Large intestine (tissue), 3 donors: Measurements from ENCODE around the gene FKRP. TPM values are rescaled to one million over a fixed set of nuclear protein-coding genes. Genes with fewer than 3 reads are reported as not detected.
"Not testable (repeated sequence)": the region's sequence is repeated elsewhere in the genome, so short reads cannot be mapped to it uniquely, and the experiment has no call there.

Experiments
- DNase-seq, 2 donors: peaks; one replicate each; pipeline versions ENCODE4 v3.0.0 to v3.0.0-alpha.2; 2013
- H3K27ac ChIP-seq: one replicate; pipeline ENCODE4 v1.5.1; 2013; ENCODE audit warnings: low read length
- H3K27me3 ChIP-seq: 2 replicates; pipeline ENCODE4 v1.6.1; 2013; ENCODE audit warnings: low read length; ENCODE audit not compliant: control insufficient read depth, insufficient read depth
- H3K36me3 ChIP-seq: 2 replicates; pipeline ENCODE4 v1.6.1; 2013; ENCODE audit warnings: low read length; ENCODE audit not compliant: control insufficient read depth, insufficient read depth
- H3K4me1 ChIP-seq: one replicate; pipeline ENCODE4 v1.6.1; 2013; ENCODE audit warnings: low read length; ENCODE audit not compliant: control insufficient read depth, insufficient read depth
- H3K4me3 ChIP-seq: one replicate; pipeline ENCODE4 v1.5.1; 2013; ENCODE audit warnings: low read length
- H3K9me3 ChIP-seq: one replicate; pipeline ENCODE4 v1.6.1; 2013; ENCODE audit warnings: mild to moderate bottlenecking, low read depth, low read length, moderate library complexity; ENCODE audit not compliant: control insufficient read depth
- WGBS: methylation state at CpG from one replicate; pipeline ENCODE4 v1.1.5; 2013; ENCODE audit warnings: low lambda C conversion rate; ENCODE audit not compliant: insufficient coverage; 5-methylcytosine and 5-hydroxymethylcytosine counted together
- polyA plus RNA-seq: library from polyadenylated mRNA; unstranded; fragments of 120-200 nt; gene quantifications from one replicate; pipeline ENCODE4 v1.2.1, GENCODE V29; 2013

The FKRP gene
- polyA plus RNA-seq, 1 donor = 17.4 TPM

- H3K27ac ChIP-seq = no peak overlapping the region
- WGBS = no CpG with 5 or more reads among the region's 7 CpGs
- DNase-seq = no peak
These were observed 14.0 kb downstream of the FKRP start for GRCh38 chr19:46759817-46760333.

GRCh38 chr19:46760363-46760762 is 14.5 kb downstream of the FKRP start:
- Histone ChIP-seq H3K4me3 (no peak overlapping the region), H3K9me3 (no peaks in the 10 kb centered on the region), H3K27me3 (no peaks in the 10 kb centered on the region), H3K27ac (no peak overlapping the region), H3K36me3 (peaks cover 9% of the 10 kb centered on the region), H3K4me1 (peaks cover 4% of the 10 kb centered on the region)
- DNase-seq = no peak
- no CpG with 5 or more reads among the region's 5 CpGs for WGBS

More at GRCh38 chr19:46759817-46760333, 14.0 kb downstream of the FKRP start:
- Histone ChIP-seq H3K36me3 (peaks cover 9% of the 10 kb centered on the region), H3K4me1 (peaks cover 4% of the 10 kb centered on the region), H3K9me3 (no peaks in the 10 kb centered on the region), H3K27me3 (no peaks in the 10 kb centered on the region), H3K4me3 (no peak overlapping the region)

GRCh38 chr19:46760897-46761296 is 15.0 kb downstream of the FKRP start:
- H3K9me3 ChIP-seq, DNase-seq, H3K27ac ChIP-seq, H3K4me1 ChIP-seq, H3K4me3 ChIP-seq, H3K36me3 ChIP-seq, H3K27me3 ChIP-seq: not testable (repeated sequence)
- no CpG with 5 or more reads among the region's 4 CpGs for WGBS

- WGBS = 83% methylated on average over 1 of the region's 5 CpGs
- DNase-seq = no peak
- Histone ChIP-seq H3K9me3 (no peaks in the 10 kb centered on the region), H3K36me3 (peaks cover 9% of the 10 kb centered on the region), H3K27ac (no peak overlapping the region), H3K4me3 (no peak overlapping the region), H3K4me1 (peaks cover 4% of the 10 kb centered on the region), H3K27me3 (no peaks in the 10 kb centered on the region)
These were observed 15.6 kb downstream of the FKRP start for GRCh38 chr19:46761418-46761831.

- DNase-seq = peak in 1 of 2 donors; percentile 37
- Histone ChIP-seq H3K9me3 (no peaks in the 10 kb centered on the region), H3K27ac (no peak overlapping the region), H3K4me3 (no peak overlapping the region), H3K36me3 (peaks cover 4% of the 10 kb centered on the region), H3K27me3 (no peaks in the 10 kb centered on the region), H3K4me1 (peaks cover 4% of the 10 kb centered on the region)
- no CpG with 5 or more reads among the region's 6 CpGs for WGBS
These were observed 16.5 kb downstream of the FKRP start for GRCh38 chr19:46762245-46762890.

- Histone ChIP-seq H3K9me3 (no peaks in the 10 kb centered on the region), H3K36me3 (no peaks in the 10 kb centered on the region), H3K27ac (peak overlapping the region; percentile 59), H3K4me1 (peaks cover 19% of the 10 kb centered on the region), H3K4me3 (no peak overlapping the region), H3K27me3 (no peaks in the 10 kb centered on the region)
- no CpG with 5 or more reads among the region's 11 CpGs for whole genome bisulfite sequencing
- DNase-seq = peak; percentile 69 to 81
These were observed 19.0 kb downstream of the FKRP start for GRCh38 chr19:46764817-46765291.

- 100% methylated on average over 2 of the region's 18 CpGs for WGBS
- Histone ChIP-seq H3K4me1 (peaks cover 19% of the 10 kb centered on the region), H3K27me3 (no peaks in the 10 kb centered on the region), H3K27ac (no peak overlapping the region), H3K4me3 (no peak overlapping the region), H3K36me3 (no peaks in the 10 kb centered on the region), H3K9me3 (no peaks in the 10 kb centered on the region)
- no peak for DNase-seq
These were observed 20.9 kb downstream of the FKRP start for GRCh38 chr19:46766569-46767317.

GRCh38 chr19:46768746-46769145 is 22.9 kb downstream of the FKRP start:
- not testable (repeated sequence) for H3K27me3 ChIP-seq, H3K4me3 ChIP-seq, H3K9me3 ChIP-seq, H3K36me3 ChIP-seq
- DNase-seq = peak in 1 of 2 donors; percentile 61
- H3K27ac ChIP-seq = peak overlapping the region; percentile 50
- WGBS = no CpG with 5 or more reads among the region's 4 CpGs
- peaks cover 19% of the 10 kb centered on the region for H3K4me1 ChIP-seq

- WGBS = no CpG with 5 or more reads among the region's 12 CpGs
- Histone ChIP-seq H3K9me3 (no peaks in the 10 kb centered on the region), H3K27ac (no peak overlapping the region), H3K4me3 (no peak overlapping the region), H3K36me3 (peaks cover 23% of the 10 kb centered on the region), H3K27me3 (no peaks in the 10 kb centered on the region), H3K4me1 (peaks cover 15% of the 10 kb centered on the region)
- no peak for DNase-seq
These were observed 26.5 kb downstream of the FKRP start for GRCh38 chr19:46772170-46773017.

- Histone ChIP-seq H3K36me3 (peaks cover 28% of the 10 kb centered on the region), H3K4me1 (peaks cover 13% of the 10 kb centered on the region), H3K27ac (no peak overlapping the region), H3K9me3 (no peaks in the 10 kb centered on the region), H3K4me3 (no peak overlapping the region), H3K27me3 (no peaks in the 10 kb centered on the region)
- 73% methylated on average over 3 of the region's 7 CpGs for WGBS
- no peak for DNase-seq
These were observed 27.2 kb downstream of the FKRP start for GRCh38 chr19:46773018-46773399.
